Mesenchymal stem cell (in vitro differentiated cells and primary cell): ENCODE data around the gene ZNF558.

Experiments
- DNase-seq: peaks from one replicate; pipeline ENCODE4 v3.0.0-alpha.2; 2013
- H2AFZ ChIP-seq: one replicate; pipeline ENCODE4 v1.6.1; 2013; ENCODE audit warnings: low read depth, mild to moderate bottlenecking, control low read depth, inconsistent platforms, low read length, moderate library complexity
- H2AK5ac ChIP-seq: 2 replicates; pipeline ENCODE4 v1.6.1; 2013; ENCODE audit warnings: low read length, moderate library complexity, mild to moderate bottlenecking, inconsistent platforms; ENCODE audit not compliant: severe bottlenecking
- H2BK120ac ChIP-seq: one replicate; pipeline ENCODE4 v1.6.1; 2013; ENCODE audit warnings: low read depth, mild to moderate bottlenecking, inconsistent platforms, low read length, moderate library complexity
- H2BK12ac ChIP-seq, 2 experiments: one replicate each; pipeline ENCODE4 v1.6.1; 2013; ENCODE audit warnings: inconsistent platforms in 2 of 2, low read length in 2 of 2, mild to moderate bottlenecking in 2 of 2, moderate library complexity in 2 of 2, control low read depth in 1 of 2
- H2BK15ac ChIP-seq: one replicate; pipeline ENCODE4 v1.6.1; 2013; ENCODE audit warnings: mild to moderate bottlenecking, low read depth, inconsistent platforms; ENCODE audit not compliant: poor library complexity, severe bottlenecking
- H2BK5ac ChIP-seq: 2 replicates; pipeline ENCODE4 v1.6.1; 2013; ENCODE audit warnings: low read depth, mild to moderate bottlenecking, low read length, control low read depth, inconsistent platforms; ENCODE audit not compliant: poor library complexity, severe bottlenecking
- H3K14ac ChIP-seq, 2 experiments: one replicate each; pipeline ENCODE4 v1.6.1; 2013; ENCODE audit warnings: inconsistent platforms in 2 of 2, low read length in 2 of 2, control low read depth in 1 of 2, mild to moderate bottlenecking in 1 of 2, moderate library complexity in 1 of 2
- H3K18ac ChIP-seq, 2 experiments: one replicate each; pipeline ENCODE4 v1.6.1; 2013; ENCODE audit warnings: inconsistent platforms in 2 of 2, low read length in 2 of 2, control low read depth in 1 of 2, low read depth in 1 of 2, mild to moderate bottlenecking in 1 of 2
- H3K23ac ChIP-seq, 2 experiments: one replicate each; pipeline ENCODE4 v1.6.1; 2013; ENCODE audit warnings: inconsistent platforms in 2 of 2, low read length in 2 of 2, mild to moderate bottlenecking in 2 of 2, moderate library complexity in 2 of 2, control low read depth in 1 of 2
- H3K27ac ChIP-seq: 2 replicates; pipeline ENCODE4 v1.5.1; 2013; ENCODE audit warnings: mild to moderate bottlenecking, moderate library complexity, low read length, control low read depth, inconsistent platforms; ENCODE audit not compliant: poor library complexity, severe bottlenecking
- H3K27me3 ChIP-seq, 2 experiments: 2 replicates each; pipeline versions ENCODE4 v1.6.1 to v1.7.0; 2013; ENCODE audit warnings: low read length in 2 of 2, mild to moderate bottlenecking in 2 of 2, moderate library complexity in 2 of 2, control low read depth in 1 of 2, inconsistent platforms in 1 of 2; ENCODE audit not compliant: control insufficient read depth in 1 of 2, insufficient read depth in 1 of 2
- H3K36me3 ChIP-seq, 2 experiments: 2 replicates each; pipeline versions ENCODE4 v1.6.1 to v1.7.0; 2013; ENCODE audit warnings: low read length in 2 of 2, control low read depth in 1 of 2, inconsistent platforms in 1 of 2, low read depth in 1 of 2, mild to moderate bottlenecking in 1 of 2; ENCODE audit not compliant: insufficient read depth in 2 of 2, control insufficient read depth in 1 of 2
- H3K4ac ChIP-seq, 2 experiments: one replicate each; pipeline ENCODE4 v1.6.1; 2013; ENCODE audit warnings: inconsistent platforms in 2 of 2, low read length in 2 of 2, mild to moderate bottlenecking in 2 of 2, moderate library complexity in 2 of 2, control low read depth in 1 of 2, low read depth in 1 of 2
- H3K4me1 ChIP-seq: 2 replicates; pipeline ENCODE4 v1.6.1; 2013; ENCODE audit warnings: low read depth, low read length, control low read depth; ENCODE audit not compliant: control insufficient read depth, insufficient read depth
- H3K4me2 ChIP-seq: 2 replicates; pipeline ENCODE4 v1.6.1; 2013; ENCODE audit warnings: low read length, mild to moderate bottlenecking, inconsistent platforms; ENCODE audit not compliant: poor library complexity, severe bottlenecking
- H3K4me3 ChIP-seq, 2 experiments: 2 replicates each; pipeline versions ENCODE4 v1.5.1 to v1.7.0; 2013; ENCODE audit warnings: low read length in 2 of 2, mild to moderate bottlenecking in 2 of 2, control low read depth in 1 of 2, low read depth in 1 of 2; ENCODE audit not compliant: insufficient read depth in 1 of 2
- H3K79me1 ChIP-seq: replicated peaks from 2 replicates; pipeline ENCODE4 v1.6.1; 2013; ENCODE audit warnings: mild to moderate bottlenecking, control low read depth, low read length, inconsistent platforms; ENCODE audit not compliant: poor library complexity, severe bottlenecking
- H3K9ac ChIP-seq: 2 replicates; pipeline ENCODE4 v1.7.0; 2013; ENCODE audit warnings: mild to moderate bottlenecking, low read length, moderate library complexity
- H3K9me3 ChIP-seq: 2 replicates; pipeline ENCODE4 v1.7.0; 2013; ENCODE audit warnings: mild to moderate bottlenecking, low read length; ENCODE audit not compliant: control insufficient read depth
- H4K8ac ChIP-seq: one replicate; pipeline ENCODE4 v1.6.1; 2013; ENCODE audit warnings: inconsistent platforms, mild to moderate bottlenecking, low read length, moderate library complexity
- H4K91ac ChIP-seq: one replicate; pipeline ENCODE4 v1.6.1; 2013; ENCODE audit warnings: mild to moderate bottlenecking, low read length, inconsistent platforms
- WGBS: methylation state at CpG from one replicate; pipeline ENCODE4 v1.1.7; 2013; ENCODE audit warnings: mixed read lengths; 5-methylcytosine and 5-hydroxymethylcytosine counted together

ZNF558 gene

GRCh38 chr19:8849232-8849631, 17.1 kb upstream of the ZNF558 start:
- H3K4ac ChIP-seq = no peak overlapping the region
- no peak overlapping the region for H2BK5ac ChIP-seq
- H3K36me3 ChIP-seq = no peaks in the 10 kb centered on the region
- H3K18ac ChIP-seq = no peak overlapping the region
- no peak overlapping the region for H3K4me3 ChIP-seq
- H2BK120ac ChIP-seq = no peak overlapping the region
- no peak overlapping the region for H3K23ac ChIP-seq
- H2BK12ac ChIP-seq = no peak overlapping the region
- no peaks in the 10 kb centered on the region for H3K79me1 ChIP-seq
- H3K9ac ChIP-seq = no peak overlapping the region
- 86% methylated on average over 2 of the region's 2 CpGs for WGBS
- H2AFZ ChIP-seq = no peak overlapping the region
- no peak overlapping the region for H3K14ac ChIP-seq
- no peak for DNase-seq
- H3K9me3 ChIP-seq = peaks cover 14% of the 10 kb centered on the region
- H3K4me1 ChIP-seq = no peaks in the 10 kb centered on the region
- no peak overlapping the region for H4K91ac ChIP-seq
- H2BK15ac ChIP-seq = no peak overlapping the region
- H3K27ac ChIP-seq = no peak overlapping the region
- no peak overlapping the region for H3K4me2 ChIP-seq
- no peaks in the 10 kb centered on the region for H3K27me3 ChIP-seq
- no peak overlapping the region for H4K8ac ChIP-seq
- no peak overlapping the region for H2AK5ac ChIP-seq

- no peak overlapping the region for H2BK12ac ChIP-seq
- no peaks in the 10 kb centered on the region for H3K27me3 ChIP-seq
- no peak for DNase-seq
- no peak overlapping the region for H2BK5ac ChIP-seq
- H2BK15ac ChIP-seq = no peak overlapping the region
- H3K9ac ChIP-seq = no peak overlapping the region
- H3K4me2 ChIP-seq = no peak overlapping the region
- 60% methylated on average over 3 of the region's 3 CpGs for WGBS
- no peak overlapping the region for H3K14ac ChIP-seq
- no peak overlapping the region for H2AFZ ChIP-seq
- no peaks in the 10 kb centered on the region for H3K79me1 ChIP-seq
- no peak overlapping the region for H3K27ac ChIP-seq
- H3K4me1 ChIP-seq = no peaks in the 10 kb centered on the region
- no peaks in the 10 kb centered on the region for H3K36me3 ChIP-seq
- peaks cover 14% of the 10 kb centered on the region for H3K9me3 ChIP-seq
- H2AK5ac ChIP-seq = no peak overlapping the region
- no peak overlapping the region for H3K4me3 ChIP-seq
- H3K23ac ChIP-seq = no peak overlapping the region
- no peak overlapping the region for H4K8ac ChIP-seq
- no peak overlapping the region for H4K91ac ChIP-seq
- no peak overlapping the region for H3K18ac ChIP-seq
- H3K4ac ChIP-seq = no peak overlapping the region
- H2BK120ac ChIP-seq = no peak overlapping the region
Observed at GRCh38 chr19:8846819-8847218, 14.7 kb upstream of the ZNF558 start.

GRCh38 chr19:8840708-8841107, 8.6 kb upstream of the ZNF558 start:
- DNase-seq = no peak
- WGBS = 80% methylated on average over 5 of the region's 5 CpGs
- H2BK5ac ChIP-seq = no peak overlapping the region
- H2AK5ac ChIP-seq = no peak overlapping the region
- H2BK15ac ChIP-seq = no peak overlapping the region
- H3K9me3 ChIP-seq = no peaks in the 10 kb centered on the region
- H2BK12ac ChIP-seq = no peak overlapping the region
- no peak overlapping the region for H4K8ac ChIP-seq
- H3K4me2 ChIP-seq = no peak overlapping the region
- H3K36me3 ChIP-seq = no peaks in the 10 kb centered on the region
- H3K23ac ChIP-seq = no peak overlapping the region
- H3K14ac ChIP-seq = no peak overlapping the region
- no peaks in the 10 kb centered on the region for H3K79me1 ChIP-seq
- no peak overlapping the region for H4K91ac ChIP-seq
- no peaks in the 10 kb centered on the region for H3K4me1 ChIP-seq
- no peak overlapping the region for H3K18ac ChIP-seq
- H2AFZ ChIP-seq = no peak overlapping the region
- no peak overlapping the region for H3K9ac ChIP-seq
- no peak overlapping the region for H3K27ac ChIP-seq
- no peak overlapping the region for H3K4ac ChIP-seq
- no peaks in the 10 kb centered on the region for H3K27me3 ChIP-seq
- no peak overlapping the region for H2BK120ac ChIP-seq
- H3K4me3 ChIP-seq = no peak overlapping the region

GRCh38 chr19:8835877-8836276, 3.8 kb upstream of the ZNF558 start:
- Histone ChIP-seq H3K9ac (no peak overlapping the region), H3K36me3 (peaks cover 0 to under 1% of the 10 kb centered on the region in 2 experiments), H3K27ac (no peak overlapping the region), H2BK15ac (no peak overlapping the region), H2BK5ac (no peak overlapping the region), H3K18ac (no peak overlapping the region), H3K23ac (no peak overlapping the region), H3K27me3 (no peaks in the 10 kb centered on the region), H2AFZ (no peak overlapping the region), H3K4me1 (peaks cover 1% of the 10 kb centered on the region), H4K8ac (no peak overlapping the region), H2AK5ac (no peak overlapping the region), H3K14ac (no peak overlapping the region), H2BK120ac (no peak overlapping the region), H3K4me3 (no peak overlapping the region), H3K4ac (no peak overlapping the region), H3K4me2 (no peak overlapping the region), H2BK12ac (no peak overlapping the region), H3K79me1 (peaks cover 4% of the 10 kb centered on the region), H3K9me3 (no peaks in the 10 kb centered on the region), H4K91ac (no peak overlapping the region)
- DNase-seq = no peak
- WGBS = no CpG with 5 or more reads among the region's 3 CpGs
